HEK293T (cell line): Measurements from ENCODE around the gene GTPBP6.

ENCODE experiments used
- CTCF ChIA-PET: fragments of 350-600 bp; formaldehyde crosslinking; extraction: SDS; loops from one replicate; lab custom pipeline; 2021; ENCODE audit warnings: antibody characterized with exemption, inconsistent platforms; lab: Yijun Ruan, JAX
- POLR2A ChIA-PET: fragments of 350-600 bp; formaldehyde crosslinking; extraction: SDS; loops from one replicate; lab custom pipeline; 2020; ENCODE audit warnings: antibody characterized with exemption, inconsistent platforms; lab: Yijun Ruan, JAX
- DNase-seq: peaks from one replicate; pipeline ENCODE4 v3.0.0; 2012; ENCODE audit warnings: mixed read lengths; ENCODE audit errors: extremely low spot score
- ARNT ChIP-seq: fragments of 450-650 bp; IDR thresholded peaks from 2 replicates; pipeline ENCODE4 v1.6.1; 2017; ENCODE audit warnings: mild to moderate bottlenecking
- BHLHE40 ChIP-seq: fragments of 450-650 bp; IDR thresholded peaks from 2 replicates; pipeline ENCODE4 v1.6.1; 2016; ENCODE audit warnings: mild to moderate bottlenecking, moderate library complexity, borderline replicate concordance
- CTBP1 ChIP-seq: fragments of 450-650 bp; IDR thresholded peaks from 2 replicates; pipeline ENCODE4 v1.6.1; 2016; ENCODE audit warnings: borderline replicate concordance
- ELF4 ChIP-seq: fragments of 450-650 bp; IDR thresholded peaks from 2 replicates; pipeline ENCODE4 v1.6.1; 2017; ENCODE audit warnings: antibody characterized with exemption
- FOXA1 ChIP-seq: fragments of 450-650 bp; IDR thresholded peaks from 2 replicates; pipeline ENCODE4 v1.6.1; 2016; ENCODE audit warnings: mild to moderate bottlenecking
- FOXK2 ChIP-seq: fragments of 450-650 bp; IDR thresholded peaks from 2 replicates; pipeline ENCODE4 v1.6.1; 2016; ENCODE audit warnings: mild to moderate bottlenecking
- FOXM1 ChIP-seq: fragments of 450-650 bp; IDR thresholded peaks from 2 replicates; pipeline ENCODE4 v1.6.1; 2017; ENCODE audit warnings: mild to moderate bottlenecking, borderline replicate concordance
- HDGF ChIP-seq: fragments of 450-650 bp; IDR thresholded peaks from 2 replicates; pipeline ENCODE4 v1.6.1; 2017; ENCODE audit warnings: antibody characterized with exemption, borderline replicate concordance
- L3MBTL2 ChIP-seq: fragments of 450-650 bp; conservative IDR thresholded peaks from 2 replicates; pipeline ENCODE4 v1.6.1; 2016; ENCODE audit warnings: mild to moderate bottlenecking
- LEF1 ChIP-seq: fragments of 450-650 bp; IDR thresholded peaks from 2 replicates; pipeline ENCODE4 v1.6.1; 2017; ENCODE audit warnings: mild to moderate bottlenecking, borderline replicate concordance
- NFRKB ChIP-seq: fragments of 450-650 bp; IDR thresholded peaks from 2 replicates; pipeline ENCODE4 v1.6.1; 2016; ENCODE audit warnings: mild to moderate bottlenecking, moderate library complexity
- SP1 ChIP-seq: fragments of 450-650 bp; IDR thresholded peaks from 2 replicates; pipeline ENCODE4 v1.6.1; 2017
- SUZ12 ChIP-seq: fragments of 450-650 bp; IDR thresholded peaks from 2 replicates; pipeline ENCODE4 v1.6.1; 2016; ENCODE audit warnings: mild to moderate bottlenecking
- TARDBP ChIP-seq: fragments of 450-650 bp; IDR thresholded peaks from 2 replicates; pipeline ENCODE4 v1.6.1; 2016
- ZNF384 ChIP-seq: fragments of 450-650 bp; IDR thresholded peaks from 2 replicates; pipeline ENCODE4 v1.6.1; 2016
- TF ChIP-seq, protein P1 (sequence below): fragments of 450-650 bp; IDR thresholded peaks from 2 replicates; pipeline ENCODE4 v1.6.1; 2016

GTPBP6 gene

DNA sequence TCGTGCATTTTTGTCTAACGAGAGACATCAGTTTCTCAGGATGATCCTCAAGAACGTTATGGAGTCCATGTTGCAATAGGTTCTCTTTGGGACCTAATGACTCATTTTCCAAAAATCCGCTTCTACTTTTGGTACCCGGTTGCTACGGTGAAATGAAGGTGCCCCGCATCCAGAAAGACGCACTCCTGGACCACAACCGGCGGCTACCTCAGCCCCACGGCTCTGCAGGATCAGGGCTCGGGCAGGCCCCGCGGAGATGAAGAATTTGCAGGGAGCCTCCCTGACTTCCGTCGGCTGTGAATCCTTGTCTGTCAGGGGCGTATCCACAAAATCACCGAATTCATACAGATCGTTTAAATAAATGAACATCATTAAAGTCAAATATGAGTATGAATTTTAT, 15.6 kb downstream of the GTPBP6 start:
- ChIA-PET POLR2A (no interaction called here), CTCF (no interaction called here)
- TF ChIP-seq, protein P1, sequence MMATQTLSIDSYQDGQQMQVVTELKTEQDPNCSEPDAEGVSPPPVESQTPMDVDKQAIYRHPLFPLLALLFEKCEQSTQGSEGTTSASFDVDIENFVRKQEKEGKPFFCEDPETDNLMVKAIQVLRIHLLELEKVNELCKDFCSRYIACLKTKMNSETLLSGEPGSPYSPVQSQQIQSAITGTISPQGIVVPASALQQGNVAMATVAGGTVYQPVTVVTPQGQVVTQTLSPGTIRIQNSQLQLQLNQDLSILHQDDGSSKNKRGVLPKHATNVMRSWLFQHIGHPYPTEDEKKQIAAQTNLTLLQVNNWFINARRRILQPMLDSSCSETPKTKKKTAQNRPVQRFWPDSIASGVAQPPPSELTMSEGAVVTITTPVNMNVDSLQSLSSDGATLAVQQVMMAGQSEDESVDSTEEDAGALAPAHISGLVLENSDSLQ: no peak
- TF ChIP-seq TARDBP (no peak), BHLHE40 (no peak), FOXK2 (no peak)
- no peak for DNase-seq

DNA sequence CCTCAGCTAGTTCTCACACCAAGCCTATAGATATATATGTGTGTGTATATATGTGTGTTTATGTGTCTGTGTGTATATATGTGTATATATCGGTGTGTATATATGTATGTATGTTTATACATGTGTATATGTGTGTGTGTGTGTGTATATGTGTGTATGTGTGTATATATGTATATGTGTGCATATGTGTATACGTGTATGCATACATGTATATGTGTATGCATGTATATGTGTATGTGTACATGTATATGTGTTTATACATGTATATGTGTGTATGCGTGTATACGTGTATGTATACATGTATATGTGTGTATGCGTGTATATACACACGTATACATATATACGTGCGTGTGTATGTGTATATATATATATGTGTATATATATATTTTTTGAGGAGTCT, 18.3 kb downstream of the GTPBP6 start:
- ChIA-PET POLR2A (no interaction called here), CTCF (no interaction called here)
- no peak for TF ChIP-seq L3MBTL2
- no peak for TF ChIP-seq HDGF
- TF ChIP-seq BHLHE40: no peak
- no peak for TF ChIP-seq SUZ12
- no peak for TF ChIP-seq FOXK2
- TF ChIP-seq FOXA1: no peak
- TF ChIP-seq LEF1: no peak
- DNase-seq: no peak

DNA sequence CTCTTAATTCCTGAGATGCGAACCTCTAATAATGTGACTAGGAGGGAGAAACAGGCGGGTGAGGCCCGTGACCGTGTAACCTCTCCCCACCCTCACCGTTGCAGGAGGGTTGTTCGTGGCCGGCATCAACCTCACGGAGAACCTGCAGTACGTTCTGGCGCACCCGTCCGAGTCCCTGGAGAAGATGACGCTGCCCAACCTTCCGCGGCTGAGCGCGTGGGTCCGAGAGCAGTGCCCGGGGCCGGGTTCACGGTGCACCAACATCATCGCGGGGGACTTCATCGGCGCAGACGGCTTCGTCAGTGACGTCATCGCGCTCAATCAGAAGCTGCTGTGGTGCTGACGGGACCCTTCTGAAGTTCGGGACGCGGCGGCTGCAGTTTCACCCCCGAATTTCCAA, 19.6 kb downstream of the GTPBP6 start:
- DNase-seq: no peak
- ChIA-PET POLR2A (no interaction called here), CTCF (no interaction called here)
- TF ChIP-seq ZNF384: no peak
- TF ChIP-seq NFRKB: no peak
- TF ChIP-seq L3MBTL2: no peak
- TF ChIP-seq SP1: no peak
- no peak for TF ChIP-seq LEF1
- TF ChIP-seq SUZ12: no peak
- TF ChIP-seq FOXK2: no peak
- no peak for TF ChIP-seq CTBP1
- no peak for TF ChIP-seq TARDBP
- TF ChIP-seq HDGF: no peak
- TF ChIP-seq, protein P1: no peak

DNA sequence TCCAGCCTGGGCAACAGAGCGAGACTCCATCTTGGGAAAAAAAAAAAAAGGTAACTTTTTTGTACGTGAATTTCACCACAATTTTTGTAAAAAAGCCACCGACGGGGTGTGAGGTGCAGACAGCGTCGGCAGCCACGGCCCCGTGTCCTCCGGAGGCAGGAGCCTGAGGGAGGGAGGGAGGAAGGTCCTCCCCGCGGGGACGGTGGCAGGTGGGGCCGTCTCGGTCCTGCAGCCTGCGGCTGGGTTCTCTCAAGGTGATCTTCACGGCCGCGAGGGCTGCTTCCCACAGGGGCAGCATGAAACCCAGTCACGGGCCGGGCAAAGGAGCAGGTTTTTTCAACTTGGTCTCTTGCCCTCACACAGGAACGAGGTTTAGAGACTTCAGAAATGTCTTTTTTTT, 23.5 kb downstream of the GTPBP6 start:
- TF ChIP-seq L3MBTL2 (no peak), LEF1 (no peak), ARNT (no peak), SUZ12 (no peak), BHLHE40 (no peak), CTBP1 (no peak), FOXM1 (no peak), TARDBP (no peak), HDGF (no peak), ZNF384 (no peak), ELF4 (no peak), FOXK2 (no peak), SP1 (no peak)
- TF ChIP-seq, protein P1: no peak
- ChIA-PET POLR2A (no interaction called here), CTCF (no interaction called here)
- DNase-seq: no peak

DNA sequence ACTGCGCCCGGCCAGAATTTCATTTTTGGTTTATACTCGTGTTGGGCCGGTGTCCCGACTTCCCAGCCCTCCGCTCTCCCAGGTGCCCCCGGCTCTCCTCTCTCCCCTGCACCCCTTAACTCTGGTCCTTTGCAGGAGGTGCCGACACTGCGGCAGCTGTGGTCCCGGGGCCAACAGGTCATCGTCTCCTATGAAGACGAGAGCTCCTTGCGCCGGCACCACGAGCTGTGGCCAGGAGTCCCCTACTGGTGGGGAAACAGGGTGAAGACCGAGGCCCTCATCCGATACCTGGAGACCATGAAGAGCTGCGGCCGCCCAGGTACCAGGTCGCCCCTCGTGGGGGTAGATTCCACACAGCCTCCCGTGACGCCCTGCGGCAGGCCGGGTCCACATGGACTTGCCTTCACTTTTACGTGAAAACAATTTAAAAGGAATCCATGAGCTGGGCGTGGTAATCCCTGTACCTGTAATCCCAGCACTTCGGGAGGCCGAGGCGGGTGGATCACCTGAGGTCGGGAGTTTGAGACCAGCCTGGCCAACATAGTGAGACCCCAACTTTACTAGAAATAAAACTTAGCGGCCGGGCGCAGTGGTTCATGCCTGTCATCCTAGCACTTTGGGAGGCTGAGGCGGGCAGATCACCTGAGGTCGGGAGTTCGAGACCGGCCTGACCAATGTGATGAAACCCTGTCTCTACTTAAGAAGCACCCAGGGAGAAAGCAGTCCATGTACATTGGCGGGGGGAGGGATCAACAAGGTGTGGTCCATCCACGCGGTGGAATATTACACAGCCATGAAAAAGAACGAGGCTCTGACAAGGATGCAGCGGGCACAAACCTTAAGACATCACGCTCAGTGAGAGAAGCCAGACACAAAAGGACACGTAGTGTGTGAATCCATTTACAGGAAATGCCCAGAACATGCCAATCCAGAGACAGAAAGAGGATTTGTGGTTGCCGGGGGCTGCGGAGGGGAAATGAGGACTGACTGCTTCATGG, 25.4 kb downstream of the GTPBP6 start:
- ChIA-PET POLR2A (no interaction called here), CTCF (no interaction called here)
- no peak for DNase-seq
- no peak for TF ChIP-seq ARNT
- TF ChIP-seq NFRKB: no peak
- TF ChIP-seq BHLHE40: no peak
- TF ChIP-seq FOXA1: no peak
- no peak for TF ChIP-seq ZNF384
- no peak for TF ChIP-seq FOXM1

DNA sequence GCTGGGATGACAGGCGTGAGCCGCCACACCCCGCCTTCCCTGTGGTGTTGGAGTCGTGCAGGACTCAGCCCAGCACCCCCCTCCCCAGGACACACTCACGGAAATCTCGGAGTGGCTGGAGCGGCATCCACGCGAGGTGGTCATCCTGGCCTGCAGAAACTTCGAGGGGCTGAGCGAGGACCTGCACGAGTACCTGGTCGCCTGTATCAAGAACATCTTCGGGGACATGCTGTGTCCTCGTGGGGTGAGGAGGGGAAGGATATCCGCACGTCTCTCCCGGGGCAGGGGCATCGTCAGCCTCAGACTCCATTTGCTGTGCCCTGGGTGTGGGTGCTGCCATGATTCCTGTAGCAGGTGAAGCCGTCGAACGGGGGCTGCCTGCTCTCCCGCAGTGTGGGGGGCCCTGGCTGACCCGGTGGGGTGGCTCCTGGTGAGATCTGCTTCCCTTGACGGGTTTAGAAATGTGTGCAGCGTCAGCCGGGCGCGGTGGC, 27.1 kb downstream of the GTPBP6 start:
- DNase-seq: no peak
- ChIA-PET POLR2A (no interaction called here), CTCF (no interaction called here)
- TF ChIP-seq SP1 (no peak), TARDBP (no peak), ELF4 (no peak), FOXA1 (no peak), CTBP1 (no peak), ZNF384 (no peak), LEF1 (no peak), NFRKB (no peak), ARNT (no peak), FOXK2 (no peak), L3MBTL2 (no peak)
- TF ChIP-seq, protein P1: no peak
